NCI-H748 (cell line): ENCODE measurements around the gene POU3F3.

ENCODE experiments used
- DNase-seq: peaks from one replicate; lab custom pipeline; 2025; ENCODE audit not compliant: unreplicated experiment; lab: John Stamatoyannopoulos, UW

The POU3F3 gene

GRCh38 chr2:104853534-104854497 is at the start of gene POU3F3:
Gene POU3F3 (plus strand): TSS chr2:104854115. CDS start chr2:104855511, 1,396 bp downstream.
- peak; percentile 98 for DNase-seq

- no peak for DNase-seq
These were observed 49.6 kb upstream of the POU3F3 start for GRCh38 chr2:104804148-104804890.

DNA sequence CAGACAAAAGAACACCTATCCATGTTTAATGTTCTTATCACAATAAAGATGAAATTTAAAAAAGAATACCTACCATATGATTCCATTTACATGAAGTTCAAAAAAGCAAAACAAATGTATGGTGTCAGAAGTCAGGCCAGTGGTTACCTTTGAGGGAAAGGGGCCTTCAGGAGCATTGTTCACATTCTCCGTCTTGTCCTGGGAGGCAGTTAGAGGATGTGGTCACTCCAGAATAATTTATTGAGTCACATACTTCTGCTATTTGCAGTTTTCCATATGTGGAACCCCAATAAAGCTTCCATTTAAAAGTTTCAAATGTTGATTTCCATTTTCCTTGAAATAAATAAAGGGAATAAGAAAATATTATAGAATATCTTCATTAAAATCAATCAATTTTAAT is 41.6 kb upstream of the POU3F3 start:
- no peak for DNase-seq

GRCh38 chr2:104816143-104816542 is 37.8 kb upstream of the POU3F3 start:
- DNase-seq: no peak

DNA sequence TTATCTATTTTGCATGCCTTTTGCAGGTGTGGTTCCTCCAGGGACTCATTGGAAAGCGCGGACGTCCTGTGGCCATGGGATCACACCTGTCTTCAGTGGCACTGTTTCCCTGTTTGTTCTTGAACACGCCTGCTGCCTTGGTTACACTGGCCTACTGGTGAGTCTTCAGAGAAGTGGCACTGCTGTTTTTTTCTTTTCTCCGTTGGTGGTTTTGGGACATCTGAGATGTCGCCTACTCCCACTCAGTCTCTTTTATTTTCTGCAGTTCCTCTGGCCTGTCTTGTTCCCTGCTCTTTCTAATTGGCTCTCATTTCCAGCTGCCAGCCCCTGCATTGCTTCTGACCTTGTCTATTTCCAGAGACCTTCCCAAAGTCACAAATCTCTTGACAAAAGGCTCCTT is 35.7 kb upstream of the POU3F3 start:
- DNase-seq: peak; percentile 5

- no peak for DNase-seq
These were observed 33.8 kb upstream of the POU3F3 start for GRCh38 chr2:104820126-104820525.

DNA sequence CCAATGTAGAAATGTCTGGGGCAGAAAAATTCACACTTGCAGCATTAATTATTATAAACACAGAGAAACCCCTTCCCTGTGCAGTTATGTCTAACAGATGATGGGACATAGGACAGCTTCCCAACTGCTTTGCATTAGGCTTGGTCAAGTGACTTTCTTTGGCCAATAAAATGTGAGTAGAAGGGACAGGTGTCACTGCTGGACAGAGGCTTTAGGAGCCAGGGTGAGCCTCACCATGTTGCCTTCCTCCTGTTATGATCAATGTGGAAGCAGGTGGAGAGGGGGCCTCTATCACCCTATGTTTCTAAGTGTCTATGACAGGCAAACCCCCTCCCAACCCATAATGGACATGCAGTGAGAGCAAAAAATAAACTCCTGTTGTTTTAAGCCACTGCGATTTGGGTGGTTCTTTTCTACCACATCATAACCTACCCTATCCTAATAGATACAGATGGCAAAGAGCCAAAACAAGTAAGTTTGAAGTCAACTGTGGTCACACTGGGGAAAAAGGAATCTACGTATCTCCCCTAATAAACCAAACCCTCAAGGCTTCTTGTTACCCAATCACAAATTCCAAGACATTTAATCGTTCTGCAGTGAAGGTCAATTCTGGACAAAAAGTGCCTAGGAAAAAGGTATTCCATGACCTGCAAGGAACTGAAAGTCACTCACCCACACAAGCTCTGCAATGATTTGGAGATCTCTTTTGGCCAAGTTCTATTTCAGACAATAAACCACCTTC is 28.6 kb upstream of the POU3F3 start:
- DNase-seq: no peak

DNA sequence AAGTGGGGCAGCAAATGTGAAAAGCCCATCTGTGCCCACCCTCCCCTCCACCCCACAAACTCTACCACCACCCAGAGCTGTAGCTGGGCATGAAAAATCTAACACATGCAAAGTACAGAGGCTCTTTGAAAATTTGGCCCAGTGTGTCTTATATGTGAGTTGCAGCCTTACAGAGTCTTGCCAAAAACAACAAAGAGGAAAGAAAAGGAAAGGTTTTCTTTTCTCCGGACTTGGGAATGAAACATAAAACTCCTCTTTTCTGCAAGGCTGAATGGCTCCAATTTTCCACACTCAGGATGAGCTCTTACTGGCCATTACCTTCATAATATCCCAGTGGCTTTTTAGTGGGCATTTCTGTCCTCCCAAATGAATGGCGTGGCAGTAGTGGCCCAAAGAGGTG is 27.9 kb upstream of the POU3F3 start:
- no peak for DNase-seq

DNA sequence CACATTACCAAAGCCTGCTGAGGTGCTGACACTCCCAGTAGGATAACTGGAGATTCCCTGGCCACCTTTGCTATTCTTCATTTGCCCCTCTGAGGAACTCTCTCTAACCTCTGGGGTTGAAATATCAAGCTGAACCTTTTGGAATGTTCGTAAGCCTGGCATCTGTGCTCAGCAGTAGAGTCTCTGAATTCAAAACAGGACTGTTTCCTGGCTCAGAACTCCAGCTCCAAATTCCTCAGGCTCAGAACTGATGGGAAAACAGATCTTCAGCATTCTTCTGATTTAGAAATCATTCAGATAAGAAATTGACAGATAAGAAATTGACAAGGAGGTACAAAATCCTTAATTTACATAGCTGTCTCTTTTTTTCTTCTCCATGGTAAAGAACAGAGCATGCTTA is 22.2 kb upstream of the POU3F3 start:
- DNase-seq: no peak

GRCh38 chr2:104834431-104835153 is 19.3 kb upstream of the POU3F3 start:
- no peak for DNase-seq

DNA sequence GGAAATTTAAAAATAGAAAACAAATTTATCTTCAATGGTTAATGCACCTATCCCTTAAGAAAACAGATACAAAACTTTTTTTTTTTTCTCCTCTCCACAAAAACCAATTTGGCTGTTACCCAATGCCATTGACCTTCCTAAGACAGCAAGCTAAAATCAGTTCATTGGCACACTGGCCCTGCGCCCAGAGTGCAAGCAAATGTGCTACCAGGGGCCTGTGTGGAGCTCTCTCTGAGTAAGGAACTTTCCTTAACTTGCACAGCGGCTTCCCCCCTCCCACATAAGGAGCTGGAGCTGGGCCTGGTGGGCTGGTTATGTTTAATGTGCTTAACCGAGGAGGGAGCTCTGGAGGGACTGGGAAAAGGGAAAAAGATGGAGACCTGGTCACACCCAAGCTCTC is 17.6 kb upstream of the POU3F3 start:
- DNase-seq: no peak

GRCh38 chr2:104836841-104837240 is 17.1 kb upstream of the POU3F3 start:
- no peak for DNase-seq

GRCh38 chr2:104840156-104840555 is 13.8 kb upstream of the POU3F3 start:
- DNase-seq: no peak

DNA sequence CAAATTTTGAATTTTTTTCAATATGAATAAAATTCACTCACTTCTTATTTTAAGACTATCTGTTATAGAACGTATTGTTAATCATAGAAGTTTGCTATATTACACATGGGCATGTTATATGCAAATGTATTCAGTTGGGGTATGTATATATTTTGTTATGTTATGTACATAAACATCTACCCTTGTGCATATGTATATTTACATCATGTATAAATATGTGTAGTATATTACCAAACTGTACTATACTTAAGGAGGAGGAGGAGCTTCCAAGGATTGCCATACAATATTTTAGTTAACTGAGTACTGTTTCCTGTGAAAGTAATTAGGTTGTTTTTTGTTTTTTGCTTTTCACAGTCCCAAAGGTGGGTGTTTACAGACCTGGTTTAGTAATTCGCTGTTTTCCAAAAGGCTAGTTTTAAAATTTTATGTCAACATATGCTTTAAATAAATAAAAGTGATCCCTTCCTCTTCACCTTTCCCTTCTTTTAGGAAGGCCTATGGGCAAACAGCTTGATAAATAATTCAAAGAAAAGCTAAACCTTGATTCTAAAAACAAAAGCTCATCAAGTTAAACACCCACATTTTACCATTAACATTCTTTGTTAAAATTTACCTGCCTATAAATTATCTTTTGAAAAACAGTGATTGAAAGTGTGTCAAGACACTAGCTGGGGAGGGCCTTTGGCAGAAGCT is 12.9 kb upstream of the POU3F3 start:
- DNase-seq: no peak

DNA sequence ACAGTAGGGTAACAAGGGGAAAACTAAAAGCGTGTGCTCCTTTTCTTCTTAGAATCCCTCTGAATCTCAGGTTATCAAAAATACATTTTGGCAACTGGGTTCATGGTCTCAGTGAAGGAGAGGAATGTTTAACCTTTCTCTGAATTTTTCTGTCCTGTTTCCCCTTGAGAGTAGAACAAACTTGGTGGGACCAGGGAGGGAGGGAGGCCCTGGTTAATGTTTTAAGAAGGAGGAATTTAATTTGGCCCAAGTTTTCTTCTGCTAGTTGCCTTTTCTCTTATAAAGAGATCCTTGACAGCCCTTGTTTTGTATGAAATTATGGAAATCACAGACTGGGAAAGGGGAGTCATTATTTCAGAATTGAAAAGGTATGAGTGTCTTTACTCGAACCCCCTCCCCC is 12.2 kb upstream of the POU3F3 start:
- DNase-seq: no peak

GRCh38 chr2:104844807-104845551 is 8.9 kb upstream of the POU3F3 start:
- peak; percentile 82 for DNase-seq

DNA sequence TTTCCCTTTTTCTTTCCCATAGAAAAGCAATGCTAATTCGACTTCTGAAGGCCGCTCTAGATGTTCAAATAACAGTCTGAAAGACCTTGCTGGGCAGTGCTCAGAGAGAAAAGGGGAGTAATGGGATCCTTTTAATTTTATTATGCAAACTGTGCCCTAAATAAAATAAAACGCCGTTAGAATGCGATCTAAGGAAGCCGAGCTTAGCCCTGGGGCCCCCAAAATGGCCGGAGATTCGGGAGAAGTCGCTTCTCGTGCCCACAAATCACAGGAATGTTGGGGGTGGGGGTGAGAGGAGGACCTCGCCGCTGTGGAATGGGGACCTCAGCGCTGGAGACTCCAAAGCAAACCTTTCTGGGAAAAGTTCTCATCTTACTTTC is 8.4 kb upstream of the POU3F3 start:
- no peak for DNase-seq

GRCh38 chr2:104845946-104846785 is 7.7 kb upstream of the POU3F3 start:
- DNase-seq: no peak
